Measurements from ENCODE around the gene TIAM1.

TIAM1 gene

DNA sequence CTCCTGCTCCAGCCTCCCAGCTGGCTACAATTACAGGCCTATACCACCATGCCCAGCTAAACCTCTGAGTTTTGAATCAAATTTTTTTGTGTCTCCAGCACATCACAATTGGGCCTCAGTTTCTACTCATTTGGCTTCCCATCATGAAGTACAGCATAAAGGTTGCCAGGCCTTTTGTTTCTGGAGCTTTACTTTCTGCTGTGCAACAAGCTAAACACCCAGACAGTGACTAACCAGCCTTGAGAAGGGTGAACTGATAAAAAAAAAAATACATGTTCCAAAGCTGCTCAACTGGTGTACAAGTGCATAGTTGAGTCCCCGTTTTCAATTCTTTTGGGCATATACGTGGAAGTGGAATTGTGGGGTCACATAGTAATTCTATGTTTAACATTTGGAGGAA is 25.1 kb downstream of the TIAM1 start:
- no peaks in the 10 kb centered on the region for H3K4me1 ChIP-seq (ENCODE audit: control insufficient read depth, insufficient read depth, low read length)

DNA sequence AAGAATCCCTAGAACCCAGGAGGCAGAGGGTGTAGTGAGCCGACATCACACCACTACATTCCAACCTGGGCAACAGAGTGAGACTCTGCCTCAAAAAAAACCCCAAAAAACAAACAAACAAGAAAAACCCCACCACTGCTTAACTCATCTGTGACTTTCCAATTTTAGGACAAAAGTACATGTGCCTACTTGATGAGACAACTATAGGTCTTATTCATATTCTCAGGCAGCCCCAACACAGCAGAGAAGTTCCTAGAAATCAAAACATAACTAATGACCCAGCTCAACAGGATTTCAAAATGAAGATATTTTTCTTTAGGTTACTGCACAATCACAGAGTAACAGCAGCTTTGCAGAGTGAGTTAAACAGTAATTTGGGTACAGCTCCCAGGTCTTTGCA is 26.4 kb downstream of the TIAM1 start:
- no peaks in the 10 kb centered on the region for H3K9me3 ChIP-seq (ENCODE audit: control insufficient read depth, insufficient read depth, low read length)
- H3K9ac ChIP-seq (ENCODE audit: low read depth, low read length) = no peak overlapping the region
- no peaks in the 10 kb centered on the region for H3K36me3 ChIP-seq (ENCODE audit: control insufficient read depth, insufficient read depth, low read length)
- H3K27me3 ChIP-seq (ENCODE audit: control insufficient read depth, insufficient read depth, low read length) = no peaks in the 10 kb centered on the region
- H3K4me3 ChIP-seq (ENCODE audit: low read depth, low read length) = no peak overlapping the region
- H3K4me1 ChIP-seq (ENCODE audit: control insufficient read depth, insufficient read depth, low read length) = no peaks in the 10 kb centered on the region

More for the DNA sequence above, 25.1 kb downstream of the TIAM1 start:
- Histone ChIP-seq H3K4me3 (ENCODE audit: low read depth, low read length) (no peak overlapping the region), H3K9ac (ENCODE audit: low read depth, low read length) (no peak overlapping the region), H3K9me3 (ENCODE audit: control insufficient read depth, insufficient read depth, low read length) (no peaks in the 10 kb centered on the region), H3K27me3 (ENCODE audit: control insufficient read depth, insufficient read depth, low read length) (no peaks in the 10 kb centered on the region), H3K36me3 (ENCODE audit: control insufficient read depth, insufficient read depth, low read length) (no peaks in the 10 kb centered on the region)

DNA sequence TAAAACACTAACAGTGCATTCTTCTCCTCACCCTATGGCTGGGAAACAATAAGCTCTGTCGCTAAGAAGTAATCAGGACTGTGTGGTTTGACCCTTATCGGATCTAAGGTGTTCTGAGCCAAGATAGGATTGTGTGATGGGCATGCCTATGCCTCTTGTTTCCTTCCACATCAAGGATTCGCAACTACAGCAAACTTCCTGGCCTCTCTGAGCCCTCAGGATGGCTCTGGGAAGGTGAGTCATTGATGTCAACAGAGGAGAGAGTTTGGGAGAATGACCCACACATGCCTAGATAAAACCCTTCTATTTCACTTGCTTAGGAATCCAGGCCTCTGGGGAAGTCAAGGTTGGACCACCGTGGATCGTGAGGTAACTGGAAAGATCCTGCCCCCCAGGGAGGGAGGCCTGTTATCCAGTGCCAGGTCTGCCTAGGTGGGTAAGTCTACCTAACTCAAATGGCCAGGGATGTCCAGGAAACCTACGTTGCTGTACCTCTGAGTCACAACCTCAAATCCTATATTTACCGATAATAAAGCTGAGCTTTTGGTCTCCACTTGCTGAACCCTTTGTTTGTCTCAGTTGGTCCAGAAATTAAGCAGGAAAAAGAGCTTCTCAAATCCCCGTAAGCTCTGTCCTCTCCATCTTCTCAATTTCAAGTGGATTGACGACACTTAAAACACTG is 27.4 kb downstream of the TIAM1 start:
- Histone ChIP-seq H3K4me1 (ENCODE audit: control insufficient read depth, insufficient read depth, low read length) (peaks cover under 1% of the 10 kb centered on the region), H3K36me3 (ENCODE audit: control insufficient read depth, insufficient read depth, low read length) (no peaks in the 10 kb centered on the region), H3K27me3 (ENCODE audit: control insufficient read depth, insufficient read depth, low read length) (no peaks in the 10 kb centered on the region), H3K9me3 (ENCODE audit: control insufficient read depth, insufficient read depth, low read length) (no peaks in the 10 kb centered on the region), H3K9ac (ENCODE audit: low read depth, low read length) (no peak overlapping the region), H3K4me3 (ENCODE audit: low read depth, low read length) (no peak overlapping the region)

DNA sequence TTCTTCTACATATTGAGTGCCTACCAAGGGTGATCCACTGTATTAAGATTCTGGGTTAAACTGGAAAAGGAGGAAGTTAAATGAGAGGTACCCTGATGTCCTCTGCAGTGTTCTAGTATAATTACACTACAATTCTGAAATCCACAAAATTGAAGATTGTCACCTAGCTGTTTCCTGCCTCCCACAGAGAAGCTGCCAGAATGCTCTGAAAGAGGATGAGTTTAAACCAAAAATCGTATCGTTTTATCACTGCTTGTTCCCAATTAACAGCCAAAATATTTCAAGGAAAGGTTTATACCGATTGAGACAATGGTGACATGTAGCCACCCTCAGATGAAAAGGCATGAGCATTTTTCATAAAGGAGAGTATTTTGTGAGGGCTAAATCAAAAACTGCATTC is 28.0 kb downstream of the TIAM1 start:
- no peaks in the 10 kb centered on the region for H3K9me3 ChIP-seq (ENCODE audit: control insufficient read depth, insufficient read depth, low read length)
- no peak overlapping the region for H3K4me3 ChIP-seq (ENCODE audit: low read depth, low read length)
- no peaks in the 10 kb centered on the region for H3K27me3 ChIP-seq (ENCODE audit: control insufficient read depth, insufficient read depth, low read length)
- peaks cover 6% of the 10 kb centered on the region for H3K4me1 ChIP-seq (ENCODE audit: control insufficient read depth, insufficient read depth, low read length)
- no peak overlapping the region for H3K9ac ChIP-seq (ENCODE audit: low read depth, low read length)
- H3K36me3 ChIP-seq (ENCODE audit: control insufficient read depth, insufficient read depth, low read length) = no peaks in the 10 kb centered on the region

DNA sequence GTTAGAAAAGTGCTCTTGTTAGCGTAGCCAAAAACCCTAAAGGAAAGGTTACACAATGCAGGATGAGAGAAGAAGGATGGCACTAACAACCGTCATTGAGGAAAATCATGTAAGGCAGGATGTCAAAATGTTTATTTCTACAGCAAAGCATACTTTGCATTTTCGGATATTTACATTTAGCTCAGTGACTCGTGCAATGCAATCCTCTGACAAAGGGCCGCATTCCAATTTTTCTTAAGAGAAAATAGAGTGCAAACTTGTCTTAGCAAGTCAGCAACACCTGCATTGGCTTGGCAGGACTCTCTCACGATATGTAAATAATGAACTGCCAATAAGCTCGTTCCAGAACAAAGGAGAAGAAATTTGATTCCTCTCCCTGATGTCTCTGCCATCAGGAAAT is 33.3 kb downstream of the TIAM1 start:
- Histone ChIP-seq H3K36me3 (ENCODE audit: control insufficient read depth, insufficient read depth, low read length) (no peaks in the 10 kb centered on the region), H3K9ac (ENCODE audit: low read depth, low read length) (no peak overlapping the region), H3K4me3 (ENCODE audit: low read depth, low read length) (no peak overlapping the region), H3K27me3 (ENCODE audit: control insufficient read depth, insufficient read depth, low read length) (no peaks in the 10 kb centered on the region), H3K9me3 (ENCODE audit: control insufficient read depth, insufficient read depth, low read length) (no peaks in the 10 kb centered on the region), H3K4me1 (ENCODE audit: control insufficient read depth, insufficient read depth, low read length) (peaks cover 6% of the 10 kb centered on the region)

DNA sequence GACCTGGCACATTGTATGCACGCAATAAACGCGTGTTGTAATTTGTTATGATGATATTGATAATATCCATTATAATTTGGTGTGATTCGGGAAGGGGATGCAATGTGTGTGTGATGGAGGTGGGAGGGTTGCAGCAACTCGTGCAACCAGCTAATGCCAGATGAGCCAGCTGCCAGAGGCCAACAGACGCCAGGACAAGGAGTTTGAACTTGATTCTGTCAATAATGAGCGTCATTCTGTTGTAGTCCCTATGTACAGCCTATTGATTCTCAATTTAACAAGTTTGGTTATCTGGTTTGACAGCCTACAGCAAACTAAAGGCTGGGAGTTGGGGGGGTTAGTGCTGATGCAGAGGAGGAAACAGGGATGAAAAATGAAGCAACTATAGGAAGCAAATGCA is 35.5 kb downstream of the TIAM1 start:
- Histone ChIP-seq H3K36me3 (ENCODE audit: control insufficient read depth, insufficient read depth, low read length) (no peaks in the 10 kb centered on the region), H3K27me3 (ENCODE audit: control insufficient read depth, insufficient read depth, low read length) (no peaks in the 10 kb centered on the region), H3K9ac (ENCODE audit: low read depth, low read length) (no peak overlapping the region)

DNA sequence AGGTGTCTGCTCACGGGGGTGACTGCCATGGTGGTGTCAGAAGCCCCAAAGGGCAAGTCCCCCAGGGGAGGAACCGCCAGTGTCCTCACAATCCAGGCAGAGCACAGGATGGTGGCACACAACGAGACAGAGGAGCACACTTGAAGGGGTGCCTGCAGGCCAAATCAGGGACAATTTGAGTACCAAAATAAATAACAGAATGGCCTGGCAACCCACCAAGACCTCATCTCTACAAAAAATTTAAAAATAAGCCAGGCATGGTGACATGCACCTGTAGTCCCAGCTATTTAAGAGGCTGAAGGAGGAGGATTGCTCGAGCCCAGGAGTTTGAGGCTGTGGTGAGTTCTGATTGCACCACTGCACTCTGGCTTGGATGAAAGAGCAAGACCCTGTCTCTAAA is 38.2 kb downstream of the TIAM1 start:
- Histone ChIP-seq H3K4me1 (ENCODE audit: control insufficient read depth, insufficient read depth, low read length) (peaks cover 3% of the 10 kb centered on the region), H3K9me3 (ENCODE audit: control insufficient read depth, insufficient read depth, low read length) (no peaks in the 10 kb centered on the region), H3K36me3 (ENCODE audit: control insufficient read depth, insufficient read depth, low read length) (no peaks in the 10 kb centered on the region), H3K4me3 (ENCODE audit: low read depth, low read length) (no peak overlapping the region), H3K9ac (ENCODE audit: low read depth, low read length) (no peak overlapping the region), H3K27me3 (ENCODE audit: control insufficient read depth, insufficient read depth, low read length) (no peaks in the 10 kb centered on the region)

More for the DNA sequence above, 35.5 kb downstream of the TIAM1 start:
- Histone ChIP-seq H3K4me1 (ENCODE audit: control insufficient read depth, insufficient read depth, low read length) (peaks cover 6% of the 10 kb centered on the region), H3K4me3 (ENCODE audit: low read depth, low read length) (no peak overlapping the region), H3K9me3 (ENCODE audit: control insufficient read depth, insufficient read depth, low read length) (no peaks in the 10 kb centered on the region)

DNA sequence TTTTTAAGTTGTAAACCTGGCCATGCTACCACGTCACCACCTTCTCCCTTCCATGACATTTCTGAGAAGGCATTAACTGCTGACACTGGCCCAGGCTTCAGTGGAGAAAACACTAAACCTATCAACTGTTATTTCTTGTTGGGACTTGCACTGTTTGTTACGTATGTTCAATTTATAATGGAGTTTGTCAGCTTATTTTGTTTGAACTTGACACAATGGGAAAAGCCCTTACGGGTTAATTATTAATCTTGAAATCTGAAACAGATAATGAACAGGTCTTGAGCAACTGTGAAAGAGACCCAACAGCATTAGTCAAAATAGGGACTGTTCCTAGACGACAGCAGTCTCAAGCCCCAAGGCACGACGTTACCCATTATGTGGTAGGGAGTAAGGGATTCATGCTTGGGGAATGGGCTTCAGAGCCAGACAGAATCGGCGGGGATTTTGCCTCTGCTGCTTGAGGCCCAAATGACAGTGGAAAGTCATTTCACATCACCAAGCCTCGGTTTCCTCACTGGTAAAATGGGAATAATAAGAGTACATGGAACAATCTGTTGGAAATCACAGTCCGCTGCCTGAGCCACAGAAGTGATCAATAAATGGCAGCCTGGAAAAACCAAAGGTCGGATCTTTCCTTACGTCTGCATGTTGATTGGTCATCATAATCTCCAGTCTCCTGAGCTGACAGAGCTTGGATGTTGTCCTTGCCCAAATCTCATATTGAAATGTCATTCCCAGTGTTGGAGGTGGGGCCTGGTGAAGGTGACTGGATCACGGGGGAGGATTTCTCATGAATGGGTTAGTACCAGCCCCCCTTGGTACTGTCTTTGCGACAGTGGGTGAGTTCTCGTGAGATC is 44.5 kb downstream of the TIAM1 start:
- Histone ChIP-seq H3K27me3 (ENCODE audit: control insufficient read depth, insufficient read depth, low read length) (no peaks in the 10 kb centered on the region), H3K36me3 (ENCODE audit: control insufficient read depth, insufficient read depth, low read length) (no peaks in the 10 kb centered on the region), H3K9me3 (ENCODE audit: control insufficient read depth, insufficient read depth, low read length) (no peaks in the 10 kb centered on the region), H3K4me3 (ENCODE audit: low read depth, low read length) (no peak overlapping the region), H3K9ac (ENCODE audit: low read depth, low read length) (no peak overlapping the region), H3K4me1 (ENCODE audit: control insufficient read depth, insufficient read depth, low read length) (peaks cover 3% of the 10 kb centered on the region)

DNA sequence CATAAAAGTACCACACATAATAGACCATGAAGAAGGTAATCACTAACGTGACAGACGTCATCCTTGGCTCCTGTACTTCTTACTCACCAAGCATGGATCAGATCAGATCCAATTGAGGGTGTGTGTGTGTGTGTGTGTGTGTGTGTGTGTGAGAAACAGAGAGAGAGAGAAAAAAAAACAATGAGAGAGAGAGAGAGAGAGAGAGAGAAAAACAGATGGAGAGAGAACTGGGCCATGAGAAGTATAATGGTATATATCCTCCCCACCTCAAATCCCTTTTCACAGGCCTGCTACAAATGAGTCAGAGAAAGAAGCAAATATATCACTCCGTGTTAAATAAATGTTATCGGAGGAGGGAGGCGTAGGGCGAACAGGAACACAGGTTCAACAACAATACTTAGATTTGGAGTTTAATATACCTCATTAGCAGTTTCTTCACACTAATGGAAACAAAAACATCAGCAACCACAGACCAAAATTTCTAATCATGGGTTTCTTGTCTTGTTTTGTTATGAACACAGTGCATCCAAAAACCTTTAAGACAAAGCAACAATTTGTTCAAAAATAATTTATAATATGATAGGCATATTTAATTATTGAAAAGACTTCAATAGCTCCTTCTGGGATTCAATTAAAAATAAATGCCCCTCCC is 45.3 kb downstream of the TIAM1 start:
- Histone ChIP-seq H3K9ac (ENCODE audit: low read depth, low read length) (no peak overlapping the region), H3K27me3 (ENCODE audit: control insufficient read depth, insufficient read depth, low read length) (no peaks in the 10 kb centered on the region), H3K9me3 (ENCODE audit: control insufficient read depth, insufficient read depth, low read length) (no peaks in the 10 kb centered on the region), H3K36me3 (ENCODE audit: control insufficient read depth, insufficient read depth, low read length) (no peaks in the 10 kb centered on the region), H3K4me3 (ENCODE audit: low read depth, low read length) (no peak overlapping the region), H3K4me1 (ENCODE audit: control insufficient read depth, insufficient read depth, low read length) (peaks cover 3% of the 10 kb centered on the region)

DNA sequence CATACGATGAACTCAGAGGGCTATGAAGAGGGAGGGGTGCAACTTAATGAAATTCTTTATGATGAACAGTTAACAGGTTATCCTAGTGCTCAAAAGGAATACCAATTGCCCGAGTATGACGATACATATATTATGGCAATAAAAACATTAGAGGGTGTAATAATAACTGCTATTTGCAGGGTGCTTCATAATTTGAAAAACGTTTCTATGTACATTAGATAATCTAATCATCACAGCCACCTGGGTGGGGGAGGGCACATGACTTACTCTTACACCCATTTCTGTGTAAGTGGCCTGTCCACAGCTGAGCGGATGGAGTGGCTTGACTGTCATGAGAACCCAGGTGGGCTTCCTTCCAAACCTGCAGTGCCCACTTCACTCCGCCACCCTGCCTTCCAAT is 46.3 kb downstream of the TIAM1 start:
- no peaks in the 10 kb centered on the region for H3K36me3 ChIP-seq (ENCODE audit: control insufficient read depth, insufficient read depth, low read length)
- H3K9ac ChIP-seq (ENCODE audit: low read depth, low read length) = no peak overlapping the region
- no peaks in the 10 kb centered on the region for H3K9me3 ChIP-seq (ENCODE audit: control insufficient read depth, insufficient read depth, low read length)
- no peak overlapping the region for H3K4me3 ChIP-seq (ENCODE audit: low read depth, low read length)
- no peaks in the 10 kb centered on the region for H3K27me3 ChIP-seq (ENCODE audit: control insufficient read depth, insufficient read depth, low read length)
- H3K4me1 ChIP-seq (ENCODE audit: control insufficient read depth, insufficient read depth, low read length) = no peaks in the 10 kb centered on the region

DNA sequence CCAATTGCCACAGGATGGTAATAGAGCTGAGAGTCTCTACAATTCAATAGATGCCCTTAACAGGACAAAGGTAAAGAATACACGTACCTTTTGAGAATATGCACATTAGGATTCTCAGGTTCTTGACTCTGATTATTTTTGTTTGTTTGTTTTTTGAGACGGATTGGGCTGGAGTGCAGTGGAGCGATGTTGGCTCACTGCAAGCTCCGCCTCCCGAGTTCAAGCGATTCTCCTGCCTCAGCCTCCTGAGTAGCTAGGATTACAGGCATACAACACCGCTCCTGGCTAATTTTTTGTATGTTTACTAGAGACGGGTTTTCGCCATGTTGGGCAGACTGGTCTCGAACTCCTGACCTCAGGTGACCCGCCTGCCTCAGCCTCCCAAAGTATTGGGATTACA is 48.4 kb downstream of the TIAM1 start:
- H3K9ac ChIP-seq (ENCODE audit: low read depth, low read length) = no peak overlapping the region
- no peaks in the 10 kb centered on the region for H3K36me3 ChIP-seq (ENCODE audit: control insufficient read depth, insufficient read depth, low read length)
- no peaks in the 10 kb centered on the region for H3K27me3 ChIP-seq (ENCODE audit: control insufficient read depth, insufficient read depth, low read length)
- H3K4me3 ChIP-seq (ENCODE audit: low read depth, low read length) = no peak overlapping the region
- H3K9me3 ChIP-seq (ENCODE audit: control insufficient read depth, insufficient read depth, low read length) = no peaks in the 10 kb centered on the region
- peaks cover 4% of the 10 kb centered on the region for H3K4me1 ChIP-seq (ENCODE audit: control insufficient read depth, insufficient read depth, low read length)

DNA sequence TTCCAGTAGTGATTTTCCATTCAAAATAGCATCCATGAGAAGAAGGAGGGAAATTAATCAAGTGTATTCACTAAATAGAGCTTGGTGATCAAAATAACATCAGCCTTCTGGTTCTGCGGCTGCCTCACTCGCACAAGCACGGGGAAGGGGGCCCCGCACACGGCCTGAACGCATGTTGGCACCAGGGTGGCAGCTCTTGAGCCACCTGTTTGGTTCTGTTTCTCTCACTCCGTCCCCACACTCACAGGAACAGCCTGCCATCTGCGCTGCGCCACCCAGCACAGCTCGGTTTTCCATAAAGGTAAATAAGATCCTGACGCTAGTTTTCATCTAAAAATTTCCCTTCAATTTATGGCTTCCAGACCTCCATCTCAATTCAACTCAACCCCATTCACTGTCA is 49.4 kb downstream of the TIAM1 start:
- Histone ChIP-seq H3K9me3 (ENCODE audit: control insufficient read depth, insufficient read depth, low read length) (no peaks in the 10 kb centered on the region), H3K4me3 (ENCODE audit: low read depth, low read length) (no peak overlapping the region), H3K4me1 (ENCODE audit: control insufficient read depth, insufficient read depth, low read length) (peaks cover 4% of the 10 kb centered on the region), H3K27me3 (ENCODE audit: control insufficient read depth, insufficient read depth, low read length) (no peaks in the 10 kb centered on the region), H3K9ac (ENCODE audit: low read depth, low read length) (no peak overlapping the region), H3K36me3 (ENCODE audit: control insufficient read depth, insufficient read depth, low read length) (no peaks in the 10 kb centered on the region)

All from iPS-15b (cell line).